ENCODE data around the gene STIMATE.

Gene STIMATE

GRCh38 chr3:52897130-52898122 is at the start of gene STIMATE:
STIMATE (minus strand) TSS chr3:52897548; CDS start chr3:52897450, 98 bp downstream.
- peak; percentile 61 to 74 for DNase-seq (ENCODE audit: low read depth in 2 of 2)

GRCh38 chr3:52939600-52939999 is 42.3 kb upstream of the STIMATE start:
- DNase-seq (ENCODE audit: low read depth in 2 of 2): no peak

GRCh38 chr3:52934630-52935530 is 37.5 kb upstream of the STIMATE start:
- peak; percentile 5 to 16 for DNase-seq (ENCODE audit: low read depth in 2 of 2)

GRCh38 chr3:52931889-52932288 is 34.5 kb upstream of the STIMATE start:
- DNase-seq (ENCODE audit: low read depth in 2 of 2): no peak

- DNase-seq (ENCODE audit: low read depth in 2 of 2): no peak
Observed at GRCh38 chr3:52931328-52931727, 34.0 kb upstream of the STIMATE start.

GRCh38 chr3:52930748-52931147 is 33.4 kb upstream of the STIMATE start:
- no peak for DNase-seq (ENCODE audit: low read depth in 2 of 2)

- no peak for DNase-seq (ENCODE audit: low read depth in 2 of 2)
Observed at GRCh38 chr3:52926554-52926953, 29.2 kb upstream of the STIMATE start.

GRCh38 chr3:52925405-52926313 is 28.3 kb upstream of the STIMATE start:
- no peak for DNase-seq (ENCODE audit: low read depth in 2 of 2)

GRCh38 chr3:52923963-52924362 is 26.6 kb upstream of the STIMATE start:
- no peak for DNase-seq (ENCODE audit: low read depth in 2 of 2)

- no peak for DNase-seq (ENCODE audit: low read depth in 2 of 2)
Observed at GRCh38 chr3:52920841-52921240, 23.5 kb upstream of the STIMATE start.

- no peak for DNase-seq (ENCODE audit: low read depth in 2 of 2)
Observed at GRCh38 chr3:52917044-52917443, 19.7 kb upstream of the STIMATE start.

- no peak for DNase-seq (ENCODE audit: low read depth in 2 of 2)
Observed at GRCh38 chr3:52915294-52915693, 17.9 kb upstream of the STIMATE start.

- no peak for DNase-seq (ENCODE audit: low read depth in 2 of 2)
Observed at GRCh38 chr3:52912885-52913731, 15.8 kb upstream of the STIMATE start.

- no peak for DNase-seq (ENCODE audit: low read depth in 2 of 2)
Observed at GRCh38 chr3:52910823-52911222, 13.5 kb upstream of the STIMATE start.

- DNase-seq (ENCODE audit: low read depth in 2 of 2): no peak
Observed at GRCh38 chr3:52907497-52907896, 10.1 kb upstream of the STIMATE start.

GRCh38 chr3:52904552-52904951 is 7.2 kb upstream of the STIMATE start:
- DNase-seq (ENCODE audit: low read depth in 2 of 2): no peak

- DNase-seq (ENCODE audit: low read depth in 2 of 2): no peak
Observed at GRCh38 chr3:52904000-52904399, 6.7 kb upstream of the STIMATE start.

- no peak for DNase-seq (ENCODE audit: low read depth in 2 of 2)
Observed at GRCh38 chr3:52896613-52897012, 735 bp downstream of the STIMATE start.

- no peak for DNase-seq (ENCODE audit: low read depth in 2 of 2)
Observed at GRCh38 chr3:52896151-52896550, 1.2 kb downstream of the STIMATE start.

- no peak for DNase-seq (ENCODE audit: low read depth in 2 of 2)
Observed at GRCh38 chr3:52895418-52895817, 1.9 kb downstream of the STIMATE start.
